ENCODE results near the gene HOOK1.

HOOK1 gene

DNA sequence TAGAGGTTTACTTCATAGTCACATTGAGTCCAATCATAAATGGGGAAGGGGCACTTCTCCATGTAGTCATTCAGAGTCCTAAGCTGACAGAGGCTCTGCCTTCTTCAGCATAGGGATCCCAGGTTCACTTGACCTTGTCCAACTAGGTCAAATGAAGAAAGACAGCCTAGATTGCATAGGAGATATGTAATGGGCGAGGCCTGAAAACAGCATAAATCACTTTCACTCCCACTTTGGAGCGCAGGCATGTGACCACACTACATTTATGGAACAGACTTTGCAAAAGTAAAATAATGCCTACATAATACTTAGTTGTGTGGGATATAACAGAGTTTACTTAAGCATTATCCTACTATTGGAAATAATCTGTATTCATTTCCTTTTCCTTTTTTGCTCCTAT, 51.7 kb downstream of the HOOK1 start:
- no peak for TF ChIP-seq EZH2phosphoT487 (conservative IDR thresholded peaks at IDR 0.05; ENCODE audit: low read length)
- no peak for TF ChIP-seq CTCF (IDR thresholded peaks at IDR 0.05; ENCODE audit: insufficient read depth, low read length, poor library complexity, severe bottlenecking)
- Histone ChIP-seq H3K4me3 (ENCODE audit: insufficient read depth, low read length, poor library complexity, severe bottlenecking) (no peak overlapping the region), H3K27me3 (ENCODE audit: low read length) (no peaks in the 10 kb centered on the region), H3K4me2 (ENCODE audit: low read depth, low read length, poor library complexity, severe bottlenecking) (no peak overlapping the region), H3K79me2 (ENCODE audit: insufficient read depth, low read length) (no peaks in the 10 kb centered on the region), H3K27ac (ENCODE audit: low read depth, low read length) (no peak overlapping the region), H3K9ac (ENCODE audit: low read length) (no peak overlapping the region), H2AFZ (ENCODE audit: low read depth, low read length, severe bottlenecking) (no peak overlapping the region), H4K20me1 (ENCODE audit: low read depth, low read length) (no peaks in the 10 kb centered on the region), H3K9me2 (replicated peaks; ENCODE audit: insufficient read depth, low read length) (no peaks in the 10 kb centered on the region), H3K9me3 (ENCODE audit: insufficient read depth, low read length) (no peaks in the 10 kb centered on the region), H3F3A (ENCODE audit: insufficient read depth) (no peaks in the 10 kb centered on the region), H3K36me3 (ENCODE audit: low read length) (no peaks in the 10 kb centered on the region)

- no peak overlapping the region for H3K4me3 ChIP-seq (ENCODE audit: insufficient read depth, low read length, poor library complexity, severe bottlenecking)
- H3K79me2 ChIP-seq (ENCODE audit: insufficient read depth, low read length) = no peaks in the 10 kb centered on the region
- H3K27me3 ChIP-seq (ENCODE audit: low read length) = no peaks in the 10 kb centered on the region
- no peaks in the 10 kb centered on the region for H3K36me3 ChIP-seq (ENCODE audit: low read length)
- TF ChIP-seq CTCF (IDR thresholded peaks at IDR 0.05; ENCODE audit: insufficient read depth, low read length, poor library complexity, severe bottlenecking) (no peak), EZH2phosphoT487 (conservative IDR thresholded peaks at IDR 0.05; ENCODE audit: low read length) (no peak)
- H3K9me3 ChIP-seq (ENCODE audit: insufficient read depth, low read length) = no peaks in the 10 kb centered on the region
- H3K27ac ChIP-seq (ENCODE audit: low read depth, low read length) = no peak overlapping the region
- H4K20me1 ChIP-seq (ENCODE audit: low read depth, low read length) = no peaks in the 10 kb centered on the region
- no peaks in the 10 kb centered on the region for H3K9me2 ChIP-seq (replicated peaks; ENCODE audit: insufficient read depth, low read length)
- H3F3A ChIP-seq (ENCODE audit: insufficient read depth) = no peaks in the 10 kb centered on the region
- H3K4me2 ChIP-seq (ENCODE audit: low read depth, low read length, poor library complexity, severe bottlenecking) = no peak overlapping the region
- no peak overlapping the region for H3K9ac ChIP-seq (ENCODE audit: low read length)
- H2AFZ ChIP-seq (ENCODE audit: low read depth, low read length, severe bottlenecking) = no peak overlapping the region
Observed at GRCh38 chr1:59871746-59872145, 57.0 kb downstream of the HOOK1 start.

DNA sequence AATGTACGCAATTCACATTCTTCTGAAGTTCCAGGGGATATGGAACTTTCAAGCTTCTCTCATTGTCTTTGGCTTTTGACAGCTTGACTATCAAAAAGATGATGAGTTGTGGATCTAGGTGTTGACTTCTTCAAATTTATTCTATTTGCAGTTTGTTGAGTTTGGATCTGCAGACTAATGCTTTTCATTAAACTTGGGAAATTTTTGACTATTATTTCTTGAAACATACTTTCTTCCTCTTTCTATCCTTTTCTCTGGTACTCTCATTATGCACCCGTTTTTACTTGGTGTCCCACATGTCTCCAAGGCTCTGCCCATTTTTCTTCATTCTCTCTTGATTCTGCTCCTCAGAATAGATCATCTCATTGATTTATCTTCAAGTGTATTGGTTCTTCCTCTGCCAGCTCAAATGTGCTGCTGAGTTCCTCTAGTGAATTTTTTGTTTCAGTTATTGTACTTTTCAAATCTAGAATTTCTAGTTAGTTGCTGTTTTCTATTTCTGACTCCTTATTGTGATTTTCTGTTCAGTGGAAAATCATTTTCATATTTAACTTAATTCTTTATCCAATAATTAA, 62.4 kb downstream of the HOOK1 start:
- no peaks in the 10 kb centered on the region for H4K20me1 ChIP-seq (ENCODE audit: low read depth, low read length)
- no peaks in the 10 kb centered on the region for H3F3A ChIP-seq (ENCODE audit: insufficient read depth)
- H3K9ac ChIP-seq (ENCODE audit: low read length) = no peak overlapping the region
- H3K27me3 ChIP-seq (ENCODE audit: low read length) = no peaks in the 10 kb centered on the region
- H3K4me2 ChIP-seq (ENCODE audit: low read depth, low read length, poor library complexity, severe bottlenecking) = no peak overlapping the region
- H3K9me3 ChIP-seq (ENCODE audit: insufficient read depth, low read length) = no peaks in the 10 kb centered on the region
- H3K79me2 ChIP-seq (ENCODE audit: insufficient read depth, low read length) = no peaks in the 10 kb centered on the region
- H3K4me3 ChIP-seq (ENCODE audit: insufficient read depth, low read length, poor library complexity, severe bottlenecking) = no peak overlapping the region
- no peaks in the 10 kb centered on the region for H3K36me3 ChIP-seq (ENCODE audit: low read length)
- no peak overlapping the region for H2AFZ ChIP-seq (ENCODE audit: low read depth, low read length, severe bottlenecking)
- H3K9me2 ChIP-seq (replicated peaks; ENCODE audit: insufficient read depth, low read length) = no peaks in the 10 kb centered on the region
- no peak overlapping the region for H3K27ac ChIP-seq (ENCODE audit: low read depth, low read length)
- TF ChIP-seq CTCF (IDR thresholded peaks at IDR 0.05; ENCODE audit: insufficient read depth, low read length, poor library complexity, severe bottlenecking) (no peak), EZH2phosphoT487 (conservative IDR thresholded peaks at IDR 0.05; ENCODE audit: low read length) (no peak)
